Activated T-cell treated with anti-CD3 and anti-CD28 coated beads, Interleukin-2, amount 50 U/mL, for 24 hours (primary cell): Measurements from ENCODE around the gene DSCAML1.

Source experiments
- DNase-seq: peaks from one replicate; pipeline ENCODE4 v3.0.0-alpha.2; 2020
- H3K27ac Mint-ChIP-seq: 2 replicates; pipeline ENCODE4 v1.8.0; 2020; ENCODE audit warnings: mild to moderate bottlenecking, mixed read lengths
- H3K27me3 Mint-ChIP-seq: 2 replicates; pipeline ENCODE4 v1.8.0; 2020; ENCODE audit warnings: mixed read lengths
- H3K36me3 Mint-ChIP-seq: 2 replicates; pipeline ENCODE4 v1.8.0; 2020; ENCODE audit warnings: low read depth, mixed read lengths
- H3K4me1 Mint-ChIP-seq: 2 replicates; pipeline ENCODE4 v1.8.0; 2020; ENCODE audit warnings: low read depth, mixed read lengths
- H3K4me3 Mint-ChIP-seq: 2 replicates; pipeline ENCODE4 v1.8.0; 2020; ENCODE audit warnings: mild to moderate bottlenecking, moderate library complexity, mixed read lengths
- H3K9me3 Mint-ChIP-seq: 2 replicates; pipeline ENCODE4 v1.8.0; 2020; ENCODE audit warnings: mixed read lengths

Gene DSCAML1

GRCh38 chr11:117547195-117547850, 249.7 kb downstream of the DSCAML1 start:
- H3K36me3 Mint-ChIP-seq = no peaks in the 10 kb centered on the region
- H3K4me3 Mint-ChIP-seq = no peak overlapping the region
- no peaks in the 10 kb centered on the region for H3K27me3 Mint-ChIP-seq
- no peak overlapping the region for H3K27ac Mint-ChIP-seq
- DNase-seq = no peak
- H3K4me1 Mint-ChIP-seq = no peaks in the 10 kb centered on the region
- H3K9me3 Mint-ChIP-seq = no peaks in the 10 kb centered on the region

GRCh38 chr11:117546431-117547194, 250.4 kb downstream of the DSCAML1 start:
- no peaks in the 10 kb centered on the region for H3K36me3 Mint-ChIP-seq
- no peaks in the 10 kb centered on the region for H3K4me1 Mint-ChIP-seq
- no peak overlapping the region for H3K4me3 Mint-ChIP-seq
- H3K27me3 Mint-ChIP-seq = no peaks in the 10 kb centered on the region
- no peaks in the 10 kb centered on the region for H3K9me3 Mint-ChIP-seq
- no peak overlapping the region for H3K27ac Mint-ChIP-seq
- DNase-seq = no peak

- Mint-ChIP-seq H3K27me3 (no peaks in the 10 kb centered on the region), H3K4me3 (no peak overlapping the region), H3K36me3 (no peaks in the 10 kb centered on the region), H3K4me1 (no peaks in the 10 kb centered on the region), H3K9me3 (no peaks in the 10 kb centered on the region), H3K27ac (no peak overlapping the region)
- no peak for DNase-seq
Observed at GRCh38 chr11:117545706-117546105, 251.3 kb downstream of the DSCAML1 start.

GRCh38 chr11:117544130-117544800, 252.8 kb downstream of the DSCAML1 start:
- Mint-ChIP-seq H3K27me3 (no peaks in the 10 kb centered on the region), H3K27ac (no peak overlapping the region), H3K9me3 (no peaks in the 10 kb centered on the region), H3K4me1 (no peaks in the 10 kb centered on the region), H3K4me3 (no peak overlapping the region), H3K36me3 (no peaks in the 10 kb centered on the region)
- no peak for DNase-seq

GRCh38 chr11:117541211-117541610, 255.8 kb downstream of the DSCAML1 start:
- Mint-ChIP-seq H3K36me3 (no peaks in the 10 kb centered on the region), H3K4me1 (no peaks in the 10 kb centered on the region), H3K27ac (no peak overlapping the region), H3K9me3 (no peaks in the 10 kb centered on the region), H3K4me3 (no peak overlapping the region), H3K27me3 (peaks cover under 1% of the 10 kb centered on the region)
- no peak for DNase-seq

- Mint-ChIP-seq H3K9me3 (no peaks in the 10 kb centered on the region), H3K4me1 (no peaks in the 10 kb centered on the region), H3K27ac (no peak overlapping the region), H3K4me3 (no peak overlapping the region), H3K36me3 (no peaks in the 10 kb centered on the region), H3K27me3 (peaks cover 13% of the 10 kb centered on the region)
- no peak for DNase-seq
Observed at GRCh38 chr11:117538263-117539135, 258.5 kb downstream of the DSCAML1 start.

- no peaks in the 10 kb centered on the region for H3K9me3 Mint-ChIP-seq
- H3K27ac Mint-ChIP-seq = no peak overlapping the region
- H3K36me3 Mint-ChIP-seq = no peaks in the 10 kb centered on the region
- peaks cover 15% of the 10 kb centered on the region for H3K27me3 Mint-ChIP-seq
- no peak overlapping the region for H3K4me3 Mint-ChIP-seq
- H3K4me1 Mint-ChIP-seq = no peaks in the 10 kb centered on the region
- DNase-seq = no peak
Observed at GRCh38 chr11:117535850-117536411, 261.1 kb downstream of the DSCAML1 start.

- Mint-ChIP-seq H3K9me3 (no peaks in the 10 kb centered on the region), H3K27me3 (peaks cover 19% of the 10 kb centered on the region), H3K4me1 (no peaks in the 10 kb centered on the region), H3K27ac (no peak overlapping the region), H3K36me3 (no peaks in the 10 kb centered on the region), H3K4me3 (no peak overlapping the region)
- DNase-seq = no peak
Observed at GRCh38 chr11:117535201-117535849, 261.7 kb downstream of the DSCAML1 start.

GRCh38 chr11:117532568-117532967, 264.4 kb downstream of the DSCAML1 start:
- DNase-seq = no peak
- no peak overlapping the region for H3K4me3 Mint-ChIP-seq
- H3K9me3 Mint-ChIP-seq = no peaks in the 10 kb centered on the region
- H3K27me3 Mint-ChIP-seq = peaks cover 31% of the 10 kb centered on the region
- no peaks in the 10 kb centered on the region for H3K4me1 Mint-ChIP-seq
- no peak overlapping the region for H3K27ac Mint-ChIP-seq
- no peaks in the 10 kb centered on the region for H3K36me3 Mint-ChIP-seq

GRCh38 chr11:117529816-117530215, 267.2 kb downstream of the DSCAML1 start:
- no peaks in the 10 kb centered on the region for H3K4me1 Mint-ChIP-seq
- no peaks in the 10 kb centered on the region for H3K36me3 Mint-ChIP-seq
- DNase-seq = no peak
- no peak overlapping the region for H3K27ac Mint-ChIP-seq
- H3K9me3 Mint-ChIP-seq = no peaks in the 10 kb centered on the region
- H3K4me3 Mint-ChIP-seq = no peak overlapping the region
- peaks cover 19% of the 10 kb centered on the region for H3K27me3 Mint-ChIP-seq

- no peaks in the 10 kb centered on the region for H3K4me1 Mint-ChIP-seq
- peaks cover 18% of the 10 kb centered on the region for H3K27me3 Mint-ChIP-seq
- no peak for DNase-seq
Observed at GRCh38 chr11:117528097-117528721, 268.8 kb downstream of the DSCAML1 start.

GRCh38 chr11:117527271-117527670, 269.7 kb downstream of the DSCAML1 start:
- Mint-ChIP-seq H3K4me1 (no peaks in the 10 kb centered on the region), H3K4me3 (no peak overlapping the region), H3K9me3 (no peaks in the 10 kb centered on the region), H3K36me3 (no peaks in the 10 kb centered on the region), H3K27ac (no peak overlapping the region), H3K27me3 (peaks cover 18% of the 10 kb centered on the region)
- DNase-seq = no peak

More at GRCh38 chr11:117528097-117528721, 268.8 kb downstream of the DSCAML1 start:
- no peaks in the 10 kb centered on the region for H3K36me3 Mint-ChIP-seq
- no peaks in the 10 kb centered on the region for H3K9me3 Mint-ChIP-seq
- no peak overlapping the region for H3K27ac Mint-ChIP-seq
- no peak overlapping the region for H3K4me3 Mint-ChIP-seq

- no peaks in the 10 kb centered on the region for H3K36me3 Mint-ChIP-seq
- H3K9me3 Mint-ChIP-seq = no peaks in the 10 kb centered on the region
- peaks cover 17% of the 10 kb centered on the region for H3K27me3 Mint-ChIP-seq
- H3K27ac Mint-ChIP-seq = no peak overlapping the region
- no peak overlapping the region for H3K4me3 Mint-ChIP-seq
- no peak for DNase-seq
- no peaks in the 10 kb centered on the region for H3K4me1 Mint-ChIP-seq
Observed at GRCh38 chr11:117525866-117526542, 271.0 kb downstream of the DSCAML1 start.
